ENCODE measurements around the gene DYRK1A.
A peak's percentile ranks its signal among the peaks of the same experiment; 100 is the strongest.

The DYRK1A gene

DNA sequence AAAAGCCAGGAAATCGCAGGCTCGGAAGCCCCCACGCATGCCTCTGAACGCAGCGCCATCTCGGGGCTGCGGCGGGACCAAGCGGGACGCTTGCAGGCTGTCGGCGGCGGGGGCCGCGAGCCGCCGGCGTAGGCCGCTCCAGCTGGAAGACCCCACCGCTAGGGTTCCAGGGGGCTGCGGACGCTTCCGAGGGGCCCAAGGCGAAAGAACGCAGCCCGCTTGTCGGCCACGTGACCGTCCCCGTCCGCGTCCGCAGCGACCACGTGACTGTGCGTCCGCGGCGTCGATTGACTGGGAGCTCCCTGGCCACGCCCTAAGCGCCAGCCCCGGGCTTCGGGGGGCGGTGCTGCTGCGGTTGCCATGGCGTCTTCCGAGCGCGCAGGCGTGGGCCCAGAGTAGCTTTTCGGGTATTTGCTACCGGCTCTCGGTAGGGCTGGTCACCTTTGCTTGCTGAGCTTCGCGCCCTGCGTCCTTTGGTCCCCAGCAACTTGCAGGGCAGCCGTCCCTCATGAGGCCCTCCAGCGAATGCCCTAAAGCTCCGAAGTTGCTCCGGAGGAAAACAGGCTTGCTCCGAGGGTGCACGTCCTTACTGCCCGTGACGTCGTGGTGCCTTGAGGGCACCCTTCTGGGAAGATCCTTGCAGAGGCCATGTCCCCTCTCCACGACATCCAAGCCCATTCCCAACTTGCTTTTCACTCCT, 197.2 kb downstream of the DYRK1A start (continued):
- TF ChIP-seq REPIN1 (tag by site-specific recombination; IDR thresholded peaks at IDR 0.05; ENCODE audit: low read depth) (no peak), ZNF324 (tag by site-specific recombination; IDR thresholded peaks at IDR 0.05) (no peak), EGR2 (tag by site-specific recombination; IDR thresholded peaks at IDR 0.05; ENCODE audit: low read depth) (peak; percentile 23; the same call in 1 of the 2 replicates), SETDB1 (IDR thresholded peaks at IDR 0.05; ENCODE audit: insufficient read length, low read length) (peak; percentile 50), ZFP69B (tag by site-specific recombination; IDR thresholded peaks at IDR 0.05) (peak; percentile 77), ZNF223 (tag by site-specific recombination; IDR thresholded peaks at IDR 0.05) (no peak), GLIS1 (tag by site-specific recombination; IDR thresholded peaks at IDR 0.05) (no peak), BCL11A (tag by site-specific recombination; IDR thresholded peaks at IDR 0.05; ENCODE audit: low read depth) (no peak; the same call in 1 of the 2 replicates), KLF1 (tag by site-specific recombination; IDR thresholded peaks at IDR 0.05) (peak; percentile 72), ZNF48 (tag by site-specific recombination; IDR thresholded peaks at IDR 0.05) (no peak), ZSCAN16 (tag by site-specific recombination; IDR thresholded peaks at IDR 0.05) (0 out of 2 replicates have a peak, but pooled peaks have one; percentile 64), ZNF112 (tag by site-specific recombination; IDR thresholded peaks at IDR 0.05) (no peak), ZNF610 (tag by site-specific recombination; IDR thresholded peaks at IDR 0.05; ENCODE audit: borderline replicate concordance) (no peak), ZNF654 (tag by site-specific recombination; IDR thresholded peaks at IDR 0.05; ENCODE audit: low read depth) (no peak), ZNF548 (tag by site-specific recombination; IDR thresholded peaks at IDR 0.05) (no peak), ZNF2 (tag by site-specific recombination; IDR thresholded peaks at IDR 0.05) (no peak), ZNF292 (tag by site-specific recombination; IDR thresholded peaks at IDR 0.05; ENCODE audit: borderline replicate concordance, low read depth) (no peak), ZNF677 (tag by site-specific recombination; IDR thresholded peaks at IDR 0.05) (no peak), ZNF184 (tag by site-specific recombination; IDR thresholded peaks at IDR 0.05) (no peak), ZNF837 (tag by site-specific recombination; IDR thresholded peaks at IDR 0.05) (no peak), SALL2 (tag by site-specific recombination; IDR thresholded peaks at IDR 0.05; ENCODE audit: borderline replicate concordance) (no peak), ZNF37A (tag by site-specific recombination; IDR thresholded peaks at IDR 0.05) (no peak), ZNF169 (tag by site-specific recombination; IDR thresholded peaks at IDR 0.05) (no peak)
- TF ChIP-seq, protein P1, sequence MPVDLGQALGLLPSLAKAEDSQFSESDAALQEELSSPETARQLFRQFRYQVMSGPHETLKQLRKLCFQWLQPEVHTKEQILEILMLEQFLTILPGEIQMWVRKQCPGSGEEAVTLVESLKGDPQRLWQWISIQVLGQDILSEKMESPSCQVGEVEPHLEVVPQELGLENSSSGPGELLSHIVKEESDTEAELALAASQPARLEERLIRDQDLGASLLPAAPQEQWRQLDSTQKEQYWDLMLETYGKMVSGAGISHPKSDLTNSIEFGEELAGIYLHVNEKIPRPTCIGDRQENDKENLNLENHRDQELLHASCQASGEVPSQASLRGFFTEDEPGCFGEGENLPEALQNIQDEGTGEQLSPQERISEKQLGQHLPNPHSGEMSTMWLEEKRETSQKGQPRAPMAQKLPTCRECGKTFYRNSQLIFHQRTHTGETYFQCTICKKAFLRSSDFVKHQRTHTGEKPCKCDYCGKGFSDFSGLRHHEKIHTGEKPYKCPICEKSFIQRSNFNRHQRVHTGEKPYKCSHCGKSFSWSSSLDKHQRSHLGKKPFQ (tag by site-specific recombination; IDR thresholded peaks at IDR 0.05): no peak
- TF ChIP-seq, protein P2, sequence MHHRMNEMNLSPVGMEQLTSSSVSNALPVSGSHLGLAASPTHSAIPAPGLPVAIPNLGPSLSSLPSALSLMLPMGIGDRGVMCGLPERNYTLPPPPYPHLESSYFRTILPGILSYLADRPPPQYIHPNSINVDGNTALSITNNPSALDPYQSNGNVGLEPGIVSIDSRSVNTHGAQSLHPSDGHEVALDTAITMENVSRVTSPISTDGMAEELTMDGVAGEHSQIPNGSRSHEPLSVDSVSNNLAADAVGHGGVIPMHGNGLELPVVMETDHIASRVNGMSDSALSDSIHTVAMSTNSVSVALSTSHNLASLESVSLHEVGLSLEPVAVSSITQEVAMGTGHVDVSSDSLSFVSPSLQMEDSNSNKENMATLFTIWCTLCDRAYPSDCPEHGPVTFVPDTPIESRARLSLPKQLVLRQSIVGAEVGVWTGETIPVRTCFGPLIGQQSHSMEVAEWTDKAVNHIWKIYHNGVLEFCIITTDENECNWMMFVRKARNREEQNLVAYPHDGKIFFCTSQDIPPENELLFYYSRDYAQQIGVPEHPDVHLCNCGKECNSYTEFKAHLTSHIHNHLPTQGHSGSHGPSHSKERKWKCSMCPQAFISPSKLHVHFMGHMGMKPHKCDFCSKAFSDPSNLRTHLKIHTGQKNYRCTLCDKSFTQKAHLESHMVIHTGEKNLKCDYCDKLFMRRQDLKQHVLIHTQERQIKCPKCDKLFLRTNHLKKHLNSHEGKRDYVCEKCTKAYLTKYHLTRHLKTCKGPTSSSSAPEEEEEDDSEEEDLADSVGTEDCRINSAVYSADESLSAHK (tag by site-specific recombination; IDR thresholded peaks at IDR 0.05): no peak
- TF ChIP-seq, protein P3, sequence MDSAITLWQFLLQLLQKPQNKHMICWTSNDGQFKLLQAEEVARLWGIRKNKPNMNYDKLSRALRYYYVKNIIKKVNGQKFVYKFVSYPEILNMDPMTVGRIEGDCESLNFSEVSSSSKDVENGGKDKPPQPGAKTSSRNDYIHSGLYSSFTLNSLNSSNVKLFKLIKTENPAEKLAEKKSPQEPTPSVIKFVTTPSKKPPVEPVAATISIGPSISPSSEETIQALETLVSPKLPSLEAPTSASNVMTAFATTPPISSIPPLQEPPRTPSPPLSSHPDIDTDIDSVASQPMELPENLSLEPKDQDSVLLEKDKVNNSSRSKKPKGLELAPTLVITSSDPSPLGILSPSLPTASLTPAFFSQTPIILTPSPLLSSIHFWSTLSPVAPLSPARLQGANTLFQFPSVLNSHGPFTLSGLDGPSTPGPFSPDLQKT (IDR thresholded peaks at IDR 0.05; ENCODE audit: borderline replicate concordance, low read depth, low read length): no peak
- TF ChIP-seq, protein P4, sequence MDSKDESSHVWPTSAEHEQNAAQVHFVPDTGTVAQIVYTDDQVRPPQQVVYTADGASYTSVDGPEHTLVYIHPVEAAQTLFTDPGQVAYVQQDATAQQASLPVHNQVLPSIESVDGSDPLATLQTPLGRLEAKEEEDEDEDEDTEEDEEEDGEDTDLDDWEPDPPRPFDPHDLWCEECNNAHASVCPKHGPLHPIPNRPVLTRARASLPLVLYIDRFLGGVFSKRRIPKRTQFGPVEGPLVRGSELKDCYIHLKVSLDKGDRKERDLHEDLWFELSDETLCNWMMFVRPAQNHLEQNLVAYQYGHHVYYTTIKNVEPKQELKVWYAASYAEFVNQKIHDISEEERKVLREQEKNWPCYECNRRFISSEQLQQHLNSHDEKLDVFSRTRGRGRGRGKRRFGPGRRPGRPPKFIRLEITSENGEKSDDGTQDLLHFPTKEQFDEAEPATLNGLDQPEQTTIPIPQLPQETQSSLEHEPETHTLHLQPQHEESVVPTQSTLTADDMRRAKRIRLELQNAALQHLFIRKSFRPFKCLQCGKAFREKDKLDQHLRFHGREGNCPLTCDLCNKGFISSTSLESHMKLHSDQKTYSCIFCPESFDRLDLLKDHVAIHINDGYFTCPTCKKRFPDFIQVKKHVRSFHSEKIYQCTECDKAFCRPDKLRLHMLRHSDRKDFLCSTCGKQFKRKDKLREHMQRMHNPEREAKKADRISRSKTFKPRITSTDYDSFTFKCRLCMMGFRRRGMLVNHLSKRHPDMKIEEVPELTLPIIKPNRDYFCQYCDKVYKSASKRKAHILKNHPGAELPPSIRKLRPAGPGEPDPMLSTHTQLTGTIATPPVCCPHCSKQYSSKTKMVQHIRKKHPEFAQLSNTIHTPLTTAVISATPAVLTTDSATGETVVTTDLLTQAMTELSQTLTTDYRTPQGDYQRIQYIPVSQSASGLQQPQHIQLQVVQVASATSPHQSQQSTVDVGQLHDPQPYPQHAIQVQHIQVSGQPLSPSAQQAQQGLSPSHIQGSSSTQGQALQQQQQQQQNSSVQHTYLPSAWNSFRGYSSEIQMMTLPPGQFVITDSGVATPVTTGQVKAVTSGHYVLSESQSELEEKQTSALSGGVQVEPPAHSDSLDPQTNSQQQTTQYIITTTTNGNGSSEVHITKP (tag by site-specific recombination; IDR thresholded peaks at IDR 0.05): peak; percentile 81
- TF ChIP-seq, protein P5, sequence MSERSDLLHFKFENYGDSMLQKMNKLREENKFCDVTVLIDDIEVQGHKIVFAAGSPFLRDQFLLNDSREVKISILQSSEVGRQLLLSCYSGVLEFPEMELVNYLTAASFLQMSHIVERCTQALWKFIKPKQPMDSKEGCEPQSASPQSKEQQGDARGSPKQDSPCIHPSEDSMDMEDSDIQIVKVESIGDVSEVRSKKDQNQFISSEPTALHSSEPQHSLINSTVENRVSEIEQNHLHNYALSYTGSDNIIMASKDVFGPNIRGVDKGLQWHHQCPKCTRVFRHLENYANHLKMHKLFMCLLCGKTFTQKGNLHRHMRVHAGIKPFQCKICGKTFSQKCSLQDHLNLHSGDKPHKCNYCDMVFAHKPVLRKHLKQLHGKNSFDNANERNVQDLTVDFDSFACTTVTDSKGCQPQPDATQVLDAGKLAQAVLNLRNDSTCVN (tag by site-specific recombination; optimal IDR thresholded peaks at IDR 0.05): peak; percentile 87
- TF ChIP-seq, protein P6, sequence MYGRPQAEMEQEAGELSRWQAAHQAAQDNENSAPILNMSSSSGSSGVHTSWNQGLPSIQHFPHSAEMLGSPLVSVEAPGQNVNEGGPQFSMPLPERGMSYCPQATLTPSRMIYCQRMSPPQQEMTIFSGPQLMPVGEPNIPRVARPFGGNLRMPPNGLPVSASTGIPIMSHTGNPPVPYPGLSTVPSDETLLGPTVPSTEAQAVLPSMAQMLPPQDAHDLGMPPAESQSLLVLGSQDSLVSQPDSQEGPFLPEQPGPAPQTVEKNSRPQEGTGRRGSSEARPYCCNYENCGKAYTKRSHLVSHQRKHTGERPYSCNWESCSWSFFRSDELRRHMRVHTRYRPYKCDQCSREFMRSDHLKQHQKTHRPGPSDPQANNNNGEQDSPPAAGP (tag by site-specific recombination; IDR thresholded peaks at IDR 0.05): peak; percentile 59; the same call in 1 of the 2 replicates

Measured in HEK293 (cell line).